Ureter (tissue), 1 donor: ENCODE data around the gene TTC7B. TPM values are rescaled to one million over a fixed set of nuclear protein-coding genes. Genes with fewer than 3 reads are reported as not detected.

Experiments
- DNase-seq: peaks from one replicate; pipeline ENCODE4 v3.0.0-alpha.2; 2020; ENCODE audit warnings: low spot score
- total RNA-seq: library from RNA; stranded (reverse); gene quantifications from one replicate; pipeline ENCODE4 v1.2.4, GENCODE V29; 2023
- donor health status: DM: yes; HTN: yes; CAD: no.

Gene TTC7B
- total RNA-seq, 1 donor from 2014 or later, result 68.8 TPM

DNA sequence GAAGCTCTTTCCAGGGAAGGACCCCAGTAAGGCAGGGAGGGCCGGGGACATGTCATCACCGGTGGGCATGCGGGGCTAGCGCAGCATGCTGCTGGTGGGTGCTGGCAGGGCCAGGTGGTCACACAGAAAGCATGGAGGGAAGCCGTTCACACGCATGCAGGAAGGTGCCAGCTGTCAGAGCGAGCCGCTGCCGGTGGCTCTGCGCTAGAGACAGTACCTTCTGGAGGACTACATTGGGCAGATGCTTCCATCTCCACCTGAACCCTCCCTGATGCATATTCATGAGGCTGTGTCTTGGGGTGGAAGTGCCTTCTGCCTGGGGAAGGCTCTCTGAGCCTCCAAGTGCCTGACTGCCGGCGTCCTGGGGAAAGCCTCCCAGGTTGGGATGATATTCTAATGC lies 215.6 kb downstream of the TTC7B start:
- no peak for DNase-seq

DNA sequence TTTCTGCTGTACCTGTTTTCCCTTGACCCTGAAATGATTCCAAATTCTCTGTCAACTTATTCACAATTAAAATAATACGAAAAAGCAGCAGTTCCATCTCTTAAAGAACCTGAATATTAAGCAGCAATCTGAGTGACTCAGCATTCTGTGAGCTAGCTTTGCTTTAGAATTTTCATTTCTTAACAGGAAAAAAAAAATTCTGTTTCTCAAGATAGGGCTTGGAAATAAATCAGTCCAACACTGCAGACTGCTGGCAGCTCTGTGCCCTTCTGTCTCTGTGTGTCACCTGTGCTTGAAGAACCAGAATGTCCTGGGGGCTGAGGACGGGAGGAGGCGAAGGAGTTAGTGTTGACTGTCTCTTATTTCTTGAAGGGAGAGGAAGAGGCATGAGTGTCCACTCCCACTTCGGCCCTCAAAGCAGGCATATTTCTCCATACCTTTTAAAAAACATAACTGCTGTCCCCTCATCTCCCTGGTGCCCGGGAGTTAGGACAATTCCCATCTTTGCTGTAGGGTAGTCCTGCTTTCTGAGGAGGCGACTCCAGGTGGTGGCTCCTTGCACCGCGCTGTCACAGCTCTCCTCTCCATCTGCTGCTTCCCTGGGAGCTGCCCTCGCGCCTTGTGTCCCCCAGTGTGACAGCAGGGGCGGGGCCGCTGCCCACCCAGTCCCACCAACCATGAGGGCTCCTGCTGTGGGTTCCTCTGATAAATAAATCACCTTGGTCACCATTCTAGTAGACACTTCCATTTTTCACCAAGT lies 216.3 kb downstream of the TTC7B start:
- no peak for DNase-seq

DNA sequence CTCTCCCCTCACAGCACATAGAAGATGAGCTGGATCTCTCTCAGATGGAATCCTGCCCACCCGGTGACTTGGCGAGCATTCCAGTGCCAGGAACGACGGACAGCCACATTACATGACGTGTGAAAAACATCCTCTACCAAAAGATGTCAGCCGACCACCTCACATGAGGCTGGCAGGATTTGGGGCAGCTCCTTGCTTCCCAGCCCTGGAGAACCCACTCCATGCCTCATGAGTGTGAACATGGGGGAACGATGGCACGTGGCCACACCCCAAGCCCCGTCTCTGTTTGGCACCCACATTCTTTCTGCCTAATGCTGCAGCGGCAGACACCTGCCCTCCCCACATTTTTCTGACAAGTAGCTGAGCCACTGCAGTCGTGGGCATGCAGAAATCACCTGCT lies 216.9 kb downstream of the TTC7B start:
- DNase-seq, result no peak

DNA sequence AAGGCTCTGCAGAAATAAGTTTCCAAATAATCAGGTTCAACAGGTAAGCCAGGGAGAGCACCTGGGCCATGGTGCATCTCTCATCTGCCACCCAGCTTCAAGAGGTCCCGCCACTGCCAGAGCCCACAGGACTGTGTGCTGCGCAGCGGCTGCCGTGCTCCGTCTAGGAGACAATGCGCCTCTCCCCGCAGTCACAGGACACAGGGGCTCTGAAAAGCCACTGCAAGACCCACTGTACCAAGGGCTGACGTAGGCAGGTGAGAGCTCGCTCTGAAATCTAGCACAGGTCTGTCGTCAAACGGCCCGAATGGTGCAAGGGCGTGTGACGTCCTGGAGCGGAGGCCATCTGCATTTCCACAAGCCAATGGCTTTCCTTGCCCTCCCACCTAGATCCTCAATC lies 218.3 kb downstream of the TTC7B start:
- DNase-seq, result no peak

DNA sequence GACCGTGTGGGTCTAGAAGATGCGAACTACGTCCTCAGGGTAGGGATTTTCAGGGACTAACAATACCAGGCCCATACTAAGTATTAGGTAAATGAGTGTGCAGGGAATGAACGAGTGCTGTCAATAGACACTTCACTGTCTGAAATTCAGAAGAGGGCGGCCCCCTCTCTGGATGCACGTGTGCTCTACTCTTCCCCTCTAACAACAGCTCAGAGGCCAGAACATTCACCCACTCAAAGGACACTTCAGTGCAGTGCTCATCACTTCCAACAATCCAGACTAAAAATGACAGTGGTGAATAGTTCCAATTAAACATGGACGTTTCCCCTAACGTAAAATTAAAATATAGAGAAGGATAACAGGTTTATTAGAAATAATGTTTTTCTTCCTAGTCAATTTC lies 219.5 kb downstream of the TTC7B start:
- no peak for DNase-seq

DNA sequence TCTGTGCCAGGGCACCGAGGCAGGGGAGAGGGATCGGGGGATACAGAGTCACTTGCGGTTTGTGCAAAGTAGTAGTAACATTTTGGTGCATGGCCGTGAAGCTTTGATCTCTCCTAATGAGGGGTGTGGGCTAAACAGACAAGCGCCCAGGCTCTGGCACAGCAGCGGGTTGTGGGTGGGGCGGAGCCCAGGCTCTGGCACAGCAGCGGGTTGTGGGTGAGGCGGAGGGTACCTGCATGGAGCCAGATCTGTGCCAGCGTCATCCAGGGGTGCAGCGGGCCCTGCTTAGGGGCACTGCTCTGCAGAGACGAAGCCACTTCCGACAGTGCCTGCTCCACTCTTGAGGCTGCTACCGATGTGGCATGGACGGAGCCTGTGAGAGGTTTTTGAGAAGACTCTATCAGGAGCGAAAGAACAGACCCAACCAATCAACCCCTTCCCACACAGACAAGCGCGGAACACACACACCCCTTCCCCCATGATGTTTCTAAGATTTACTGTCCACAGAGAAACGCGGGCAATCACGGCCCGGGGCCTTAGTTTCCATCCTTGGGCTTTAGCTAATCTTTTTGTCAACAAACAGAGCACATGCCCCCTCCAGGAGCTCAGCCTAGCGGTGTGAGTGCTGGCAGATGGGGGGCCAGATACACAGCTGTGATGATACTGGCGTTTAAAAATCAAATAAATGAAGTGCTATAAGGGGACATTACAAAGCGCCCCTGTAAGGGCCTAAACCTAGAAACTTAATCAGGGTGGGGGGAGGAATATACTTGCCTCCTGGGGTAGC lies 222.8 kb downstream of the TTC7B start:
- no peak for DNase-seq

DNA sequence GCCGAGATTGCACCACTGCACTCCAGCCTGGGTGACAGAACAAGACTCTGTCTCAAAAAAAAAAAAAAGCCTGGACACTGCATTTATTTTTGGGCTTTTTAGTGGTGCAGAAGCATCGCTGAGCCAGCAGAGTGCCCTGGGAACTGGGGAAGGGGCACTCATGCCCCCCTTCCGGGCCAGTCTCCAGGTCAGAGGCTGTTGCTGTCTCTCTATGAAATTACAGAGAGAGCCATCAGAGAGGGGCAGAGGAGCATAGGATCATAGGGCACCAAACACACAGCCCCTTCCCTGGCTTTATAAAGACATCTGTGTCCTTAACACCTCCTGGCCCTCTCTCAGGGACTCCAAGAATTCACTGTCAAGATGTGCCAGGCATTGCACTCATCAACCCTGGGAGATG lies 223.6 kb downstream of the TTC7B start:
- DNase-seq, result no peak

DNA sequence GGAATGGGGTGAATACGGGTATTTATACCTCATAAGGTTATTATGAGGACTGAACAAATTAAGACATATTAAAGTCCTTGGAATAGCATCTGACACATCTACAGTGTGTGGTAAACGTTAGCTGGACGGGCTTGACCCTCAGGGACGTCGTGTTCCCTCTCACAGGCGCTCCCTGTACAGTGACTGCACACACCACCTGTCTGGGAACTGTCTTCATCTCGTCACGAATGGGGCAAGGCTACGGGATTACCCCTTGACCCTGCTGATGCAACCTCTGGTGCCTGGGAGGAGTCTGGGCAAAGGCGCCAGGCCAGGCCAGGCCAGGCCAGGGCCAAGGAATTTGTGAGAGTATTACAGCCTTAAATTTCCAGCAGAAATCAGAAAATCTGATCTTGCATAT lies 228.3 kb downstream of the TTC7B start:
- DNase-seq, result no peak

DNA sequence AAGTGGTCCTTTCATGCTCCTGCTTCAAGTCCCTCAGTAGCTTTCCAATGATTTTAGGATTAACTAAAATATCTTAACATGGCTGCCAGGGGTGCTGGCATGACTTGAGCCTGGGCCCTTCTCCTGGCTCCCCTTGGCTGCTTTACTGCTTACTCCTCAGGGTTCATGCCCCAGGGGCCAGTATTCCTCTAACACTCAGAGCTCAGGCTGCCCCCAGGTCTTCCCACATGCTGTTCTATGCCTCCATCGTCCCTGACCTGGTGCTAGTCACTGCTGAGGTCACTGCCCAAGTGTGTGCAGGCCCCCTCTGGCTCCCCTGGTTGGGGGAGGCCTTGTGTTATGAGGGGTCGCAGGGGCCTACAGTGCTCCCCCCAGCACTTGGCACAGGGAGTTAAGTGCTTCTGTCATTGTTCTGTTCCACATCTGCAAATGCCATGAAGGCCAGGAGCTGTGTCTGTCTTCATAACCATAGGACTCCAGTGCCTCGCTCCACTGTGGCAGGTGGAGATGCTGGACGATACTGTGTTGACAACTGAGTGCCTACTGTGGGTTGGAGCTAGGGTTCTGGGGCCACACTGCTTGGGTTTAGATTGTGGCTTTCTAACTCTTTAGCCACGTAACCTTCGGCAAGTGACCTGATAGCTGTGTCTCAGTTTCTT lies 228.8 kb downstream of the TTC7B start:
- DNase-seq, result no peak

DNA sequence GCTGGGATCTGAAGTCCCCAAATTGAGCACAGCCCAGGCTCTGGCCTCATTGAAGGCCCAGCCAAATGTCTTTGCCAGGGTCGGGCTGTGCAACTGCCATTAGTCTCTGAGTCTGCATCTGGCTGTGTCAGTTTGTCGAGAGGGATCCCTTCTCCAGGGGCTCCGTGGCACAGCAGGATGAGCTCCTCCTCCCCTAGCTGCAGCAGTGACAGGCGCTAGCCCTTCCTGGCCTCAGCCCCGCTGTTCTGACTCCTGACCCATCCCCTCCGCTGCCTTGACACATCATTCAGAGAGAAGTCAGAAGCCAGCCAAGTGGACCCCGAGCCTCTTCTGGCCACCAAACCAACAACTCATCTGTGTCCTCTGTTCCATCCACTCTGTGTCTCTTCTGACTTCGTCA lies 231.1 kb downstream of the TTC7B start:
- DNase-seq, result no peak

DNA sequence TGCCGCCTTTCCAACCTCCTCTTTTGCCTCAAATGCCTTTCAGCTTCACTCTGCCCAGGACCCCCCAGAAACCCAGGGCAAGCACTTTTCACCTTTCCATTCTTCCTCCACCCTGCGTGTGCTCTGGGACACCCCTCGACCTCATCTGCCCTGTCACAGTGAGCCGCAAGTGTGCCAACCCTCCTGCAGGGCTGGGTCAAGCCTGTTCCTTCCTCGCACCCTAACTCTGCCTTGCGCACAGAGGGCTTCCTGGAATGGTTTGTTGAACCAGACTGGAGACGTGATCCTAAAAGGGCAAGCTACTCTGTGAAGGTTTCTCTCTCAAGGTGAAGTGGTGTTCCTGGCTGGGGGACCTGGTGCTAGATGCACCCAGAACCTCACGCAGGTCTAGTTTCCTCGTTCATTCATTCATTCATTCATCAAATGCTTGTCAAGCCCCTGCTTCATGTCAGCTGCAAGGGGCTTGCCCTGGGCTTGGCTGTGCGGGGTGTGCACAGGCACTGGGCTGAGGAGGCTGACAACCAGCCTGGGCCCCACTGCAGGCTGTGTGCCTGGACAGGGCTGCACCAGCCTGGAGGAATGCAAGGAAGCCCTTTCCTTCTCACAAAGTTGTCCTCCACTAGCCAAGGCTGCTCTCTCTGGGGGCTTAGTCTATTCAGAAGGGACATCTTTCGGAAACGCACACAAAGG lies 232.2 kb downstream of the TTC7B start:
- no peak for DNase-seq

DNA sequence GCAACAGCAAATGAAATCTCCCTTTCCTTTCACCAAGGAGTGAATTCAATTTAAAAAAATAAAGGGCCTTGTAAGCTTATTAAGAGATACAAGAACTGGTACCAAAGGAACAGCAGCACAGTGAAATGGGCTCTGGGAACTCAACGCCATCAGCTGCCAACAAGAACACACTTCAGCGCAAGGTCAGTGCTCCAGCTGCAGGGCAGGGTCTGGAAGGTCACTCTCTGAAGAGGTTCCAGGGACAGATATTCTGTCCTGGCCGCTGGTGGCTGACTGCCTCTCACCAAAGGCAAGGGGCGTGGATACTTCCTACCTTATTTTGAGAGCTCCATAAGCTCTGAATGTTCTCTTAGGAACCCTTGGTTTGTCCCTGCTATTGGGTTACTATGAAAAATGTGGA lies 232.8 kb downstream of the TTC7B start:
- DNase-seq, result no peak

DNA sequence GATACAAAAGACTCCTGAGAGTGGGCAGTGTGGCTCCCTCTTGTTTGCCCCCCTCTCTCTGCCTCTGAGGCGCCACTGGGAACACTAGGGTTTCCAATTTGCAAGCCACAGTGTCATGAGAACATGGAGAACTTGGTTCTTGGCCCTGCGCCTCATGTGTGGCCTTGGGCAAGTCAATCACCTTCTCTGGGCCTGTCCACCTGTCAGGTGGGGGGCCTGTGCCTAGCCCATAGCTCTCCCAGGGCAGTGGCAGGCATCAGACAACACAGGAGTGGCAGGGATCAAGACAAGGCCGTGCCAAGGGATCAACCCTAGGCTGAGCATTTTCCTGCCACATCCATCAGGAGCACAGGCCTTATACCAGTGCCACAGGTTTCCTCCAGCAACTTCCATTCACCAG lies 234.1 kb downstream of the TTC7B start:
- DNase-seq, result no peak

DNA sequence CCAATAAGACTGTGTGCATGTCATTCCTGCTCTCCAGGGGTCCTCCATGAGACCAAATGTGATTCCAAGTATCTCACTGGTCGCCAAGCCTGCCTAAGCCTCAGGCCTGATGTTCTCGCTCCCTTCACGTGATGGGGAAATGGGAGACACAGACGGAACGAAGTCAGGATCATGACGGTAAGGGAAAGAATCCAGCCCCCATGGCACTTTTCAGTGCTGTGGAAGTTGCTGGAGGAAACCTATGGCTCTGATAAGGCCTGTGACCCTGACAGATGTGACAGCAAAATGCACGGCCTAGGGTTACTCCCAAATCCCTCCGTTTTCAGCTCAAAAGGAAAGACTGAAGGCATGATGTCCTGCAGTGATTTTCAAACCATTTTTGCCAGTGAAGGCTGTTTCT lies 234.5 kb downstream of the TTC7B start:
- no peak for DNase-seq

DNA sequence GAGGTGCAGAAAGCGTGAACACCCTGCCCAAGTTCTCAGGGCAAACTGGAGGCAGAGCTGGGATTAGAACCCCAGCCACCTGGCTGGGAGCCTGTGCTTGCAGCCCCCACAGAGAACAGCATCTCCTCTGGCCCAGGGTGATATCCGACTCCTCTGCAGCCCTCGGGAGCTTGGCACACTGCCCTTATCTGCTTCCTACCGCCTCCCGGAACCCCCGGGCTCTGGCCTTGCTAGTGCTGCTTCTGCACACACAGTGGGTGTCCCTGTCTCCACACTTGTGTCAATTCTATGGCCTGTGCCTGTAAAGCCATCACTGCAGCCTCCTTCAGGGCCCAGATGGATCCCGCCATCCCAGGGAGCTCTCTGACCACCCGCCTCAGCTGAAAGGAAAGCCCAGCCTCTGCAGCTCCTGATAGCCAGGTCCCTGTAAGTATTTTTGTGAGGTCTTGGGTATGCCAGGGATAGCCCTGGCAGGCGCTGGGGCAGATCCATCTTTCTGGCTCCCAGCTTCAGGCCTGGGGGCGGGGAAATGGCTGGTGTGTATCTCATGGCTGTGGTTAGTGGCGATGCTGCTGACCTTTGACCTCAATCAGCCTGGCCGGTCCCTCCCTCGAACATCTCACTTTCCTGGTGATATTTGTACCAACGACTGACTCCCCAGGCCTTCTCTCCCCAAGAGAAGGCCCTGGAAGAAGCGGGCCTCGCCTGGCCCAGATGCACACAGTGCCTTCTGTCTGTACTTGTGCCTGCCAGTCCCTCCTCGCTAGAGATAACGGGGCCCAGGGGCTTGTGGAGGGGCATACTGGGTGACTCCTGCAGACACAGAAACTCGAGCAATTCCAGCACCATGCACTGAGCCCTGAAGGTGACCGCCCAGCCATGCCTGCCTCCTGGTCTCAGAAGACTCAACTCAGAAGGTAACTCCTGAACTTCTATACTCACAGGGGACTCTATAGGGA lies 235.6 kb downstream of the TTC7B start:
- no peak for DNase-seq

DNA sequence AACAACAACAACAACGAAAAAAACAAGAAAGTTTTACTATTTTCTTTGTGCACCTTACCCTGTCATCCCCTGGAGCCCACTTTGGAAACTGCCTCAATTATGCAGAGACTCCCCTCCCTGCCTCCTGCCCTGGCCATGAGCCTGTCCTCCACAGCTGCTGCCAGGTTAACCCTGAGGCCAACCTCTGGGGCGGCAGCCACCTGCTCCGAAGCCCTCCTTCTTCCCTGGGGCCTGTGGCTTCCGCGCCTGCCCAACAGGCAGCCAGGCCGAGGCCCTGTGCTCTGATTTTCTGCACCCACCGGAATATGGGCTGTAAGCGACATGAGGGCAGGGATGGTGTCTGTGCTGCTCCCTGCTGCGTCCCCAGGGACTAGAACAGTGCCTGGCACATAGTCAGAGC lies 236.4 kb downstream of the TTC7B start:
- DNase-seq, result no peak

DNA sequence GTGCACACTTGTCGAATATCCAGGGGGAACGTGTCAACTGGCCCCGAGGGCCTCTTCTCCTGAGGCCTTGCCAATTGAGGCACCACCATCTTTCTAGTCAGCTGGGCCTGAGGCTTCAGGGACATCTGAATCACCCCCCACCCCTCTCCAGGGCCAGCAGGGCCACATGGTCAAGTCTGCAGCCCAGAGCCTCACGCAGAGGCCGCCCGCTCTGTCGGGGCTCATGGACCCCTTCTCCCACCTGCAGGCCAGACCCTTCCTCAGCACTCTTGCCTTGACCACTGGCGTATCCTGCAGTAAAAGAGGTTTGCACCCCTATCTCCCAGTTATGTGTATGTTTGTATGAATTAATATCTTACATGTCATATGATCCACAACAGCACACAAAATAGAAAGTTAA lies 237.1 kb downstream of the TTC7B start:
- DNase-seq, result no peak

DNA sequence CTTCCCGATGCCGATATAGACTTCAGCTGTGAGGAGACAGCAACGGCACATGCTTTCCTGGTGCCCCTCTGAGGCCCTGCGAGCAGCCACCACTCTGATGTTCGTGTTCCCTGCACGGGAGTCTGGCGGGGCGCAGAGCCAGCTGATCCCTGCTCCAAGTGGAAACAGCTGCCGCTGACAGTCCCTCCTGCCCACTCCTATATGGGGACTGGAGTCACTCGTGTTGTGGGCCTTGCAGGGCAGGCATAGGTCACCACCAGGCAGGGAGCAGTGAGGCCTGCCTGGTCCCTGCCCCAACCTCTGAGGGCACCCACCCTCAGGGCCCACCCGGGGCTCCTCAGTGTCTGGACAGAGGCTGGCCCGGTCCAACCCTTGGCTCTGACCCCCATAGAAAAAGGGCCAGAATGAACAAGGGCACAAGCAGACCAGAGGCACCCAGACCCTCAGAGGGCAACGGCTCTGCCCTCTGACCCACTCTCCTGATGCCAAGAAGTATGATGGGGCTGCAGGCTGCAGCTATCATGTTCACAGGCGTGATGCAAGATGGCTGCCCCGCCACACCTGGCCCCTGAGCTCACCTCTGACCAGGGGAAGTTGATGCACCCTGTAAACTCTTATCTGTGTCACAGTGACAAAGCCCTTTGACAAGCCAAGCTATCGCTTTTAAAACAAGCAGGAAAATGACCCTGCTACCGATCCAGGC lies 237.8 kb downstream of the TTC7B start:
- DNase-seq, result no peak

DNA sequence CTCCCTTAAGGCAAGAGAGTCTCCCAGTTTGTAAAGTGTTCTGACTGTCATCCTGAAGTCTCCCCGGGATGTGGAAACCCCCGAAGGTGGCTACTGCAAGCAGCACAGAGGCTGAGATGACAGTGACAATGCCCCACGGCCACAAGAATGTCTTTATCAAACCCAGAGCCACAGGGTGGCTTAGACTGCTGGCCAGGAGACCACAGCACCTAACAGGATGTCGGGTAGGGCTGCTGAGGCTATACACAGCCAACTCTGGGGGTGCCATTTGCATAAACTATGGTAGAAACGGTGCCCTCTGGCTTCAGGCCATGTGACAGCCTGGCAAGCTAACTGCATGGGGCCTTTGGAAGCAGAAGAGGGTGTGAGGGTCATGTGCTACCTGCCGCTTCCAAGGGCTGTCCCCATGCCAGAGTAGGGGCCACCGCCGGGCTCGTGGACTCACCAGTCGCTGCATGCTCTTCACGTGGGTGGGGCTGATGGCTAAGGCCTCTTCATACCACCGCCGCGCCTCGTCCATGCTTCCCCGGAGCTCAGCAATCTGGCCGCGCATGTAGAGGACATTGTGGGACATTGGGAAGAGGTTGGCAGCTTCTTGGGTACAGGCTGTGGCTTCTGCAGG lies 238.5 kb downstream of the TTC7B start:
- no peak for DNase-seq
